Measurements from ENCODE around the gene TMEM178B. TPM values are rescaled to one million over a fixed set of nuclear protein-coding genes. Genes with fewer than 3 reads are reported as not detected.

The TMEM178B gene
- total RNA-seq, 1 experiment from 2014 or later: 1.1 TPM

- no peak for DNase-seq (ENCODE audit: low spot score)
- in situ Hi-C loops (cut with HindIII; ENCODE audit: low sequenced_read_pairs): no loop called here
Measured at GRCh38 chr7:141203177-141203576, 129.3 kb downstream of the TMEM178B start.

DNA sequence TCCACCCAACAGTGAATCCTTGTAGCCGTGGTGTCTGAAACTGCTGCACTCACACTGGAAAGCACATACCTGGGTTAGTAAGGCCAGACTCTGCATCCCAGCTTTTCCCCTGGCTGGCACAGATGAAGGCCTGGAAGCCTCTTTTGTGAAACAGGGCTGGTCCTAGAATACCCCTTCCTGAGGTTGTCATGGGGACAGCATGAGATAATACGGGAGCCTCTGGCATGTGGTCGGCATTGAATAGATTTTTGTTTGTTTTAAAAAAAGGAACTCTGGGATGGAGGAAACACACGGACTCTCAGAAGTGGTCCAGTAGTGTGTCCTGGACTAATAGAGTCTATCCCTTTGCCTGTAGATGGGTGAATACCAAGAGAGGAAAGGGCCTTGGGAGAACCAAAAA lies 129.7 kb downstream of the TMEM178B start:
- no peak for DNase-seq (ENCODE audit: low spot score)
- in situ Hi-C loops (cut with HindIII; ENCODE audit: low sequenced_read_pairs): no loop called here

DNA sequence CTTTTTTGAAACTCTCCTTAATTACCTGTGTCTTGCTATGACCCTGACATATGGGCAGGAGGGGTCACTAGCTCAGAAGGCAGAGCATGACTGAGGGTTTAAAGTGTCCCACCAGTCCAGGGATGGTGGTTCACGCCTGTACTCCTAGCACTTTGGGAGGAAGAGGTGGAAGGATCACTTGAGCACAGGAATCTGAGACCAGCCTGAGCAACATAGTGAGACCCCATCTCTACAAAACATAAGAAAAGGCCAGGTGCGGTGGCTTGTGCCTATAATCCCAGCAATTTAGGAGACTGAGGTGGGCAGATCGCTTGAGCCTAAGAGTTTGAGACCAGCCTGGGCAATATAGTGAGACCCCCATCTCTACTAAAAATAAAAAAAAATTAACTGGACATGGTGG lies 133.8 kb downstream of the TMEM178B start:
- in situ Hi-C loops (cut with HindIII; ENCODE audit: low sequenced_read_pairs): no loop called here
- no peak for DNase-seq (ENCODE audit: low spot score)

DNA sequence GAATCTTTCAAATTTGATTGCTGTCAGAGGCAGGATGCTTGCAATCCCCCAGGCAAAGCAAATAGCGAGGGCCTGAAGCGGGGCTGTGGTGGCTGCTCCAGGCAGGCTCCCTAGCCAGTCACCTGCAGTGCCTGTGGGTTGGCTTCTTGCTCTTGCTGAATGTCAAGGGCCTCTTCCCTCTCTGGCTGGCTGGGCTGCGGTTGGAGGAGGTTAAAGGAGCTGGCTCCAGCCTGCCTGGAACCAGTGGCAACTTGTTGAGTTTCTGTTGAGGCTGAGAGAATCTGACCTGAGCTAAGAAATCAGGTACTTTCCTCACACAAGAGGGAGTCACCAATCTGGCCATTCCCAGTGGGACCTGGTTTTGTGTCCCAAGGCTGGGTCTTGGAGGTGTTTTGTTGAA lies 134.7 kb downstream of the TMEM178B start:
- DNase-seq (ENCODE audit: low spot score): no peak

DNA sequence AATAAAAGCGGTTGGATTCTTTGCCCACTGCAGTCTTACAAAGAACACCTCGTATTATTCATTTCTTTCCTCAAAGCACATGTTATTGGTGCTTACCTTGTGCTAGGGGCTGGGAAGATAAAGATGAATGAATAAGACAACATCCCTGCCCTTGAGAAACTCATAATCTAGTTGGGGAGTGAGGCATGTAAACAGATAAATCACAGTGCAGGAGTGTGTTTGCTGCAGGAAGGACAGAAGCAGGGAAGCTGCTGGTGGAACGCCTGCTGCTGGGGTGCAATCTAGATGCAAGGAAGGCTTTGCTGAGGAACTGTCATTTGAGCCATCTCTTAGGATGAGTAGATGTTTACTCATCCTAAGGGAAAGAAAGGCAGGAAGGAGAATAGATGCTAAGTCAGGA lies 135.6 kb downstream of the TMEM178B start:
- in situ Hi-C loops (cut with HindIII; ENCODE audit: low sequenced_read_pairs): no loop called here

More for the DNA sequence above, 134.7 kb downstream of the TMEM178B start:
- in situ Hi-C loops (cut with HindIII; ENCODE audit: low sequenced_read_pairs): no loop called here

DNA sequence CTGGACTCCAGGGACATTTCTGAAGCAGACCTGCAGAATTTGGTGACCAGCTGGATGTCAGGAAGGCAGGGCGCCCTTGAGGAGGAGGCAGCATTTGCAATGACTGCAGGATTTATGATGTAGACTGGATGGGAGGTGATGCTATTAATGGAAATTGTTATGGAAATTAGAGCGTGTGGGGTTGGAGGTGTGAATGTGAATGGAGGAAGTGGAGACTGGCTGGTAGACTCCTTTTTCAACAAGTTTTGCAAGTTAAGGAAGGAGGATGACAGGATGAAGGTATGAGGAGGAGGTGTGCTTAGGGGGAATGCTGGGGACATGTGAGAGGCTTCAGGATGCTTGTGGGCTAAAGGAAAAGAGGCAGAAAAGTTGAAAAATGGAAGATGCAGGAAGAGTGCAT lies 137.0 kb downstream of the TMEM178B start:
- no peak for DNase-seq (ENCODE audit: low spot score)
- in situ Hi-C loops (cut with HindIII; ENCODE audit: low sequenced_read_pairs): no loop called here

More for the DNA sequence above, 135.6 kb downstream of the TMEM178B start:
- DNase-seq (ENCODE audit: low spot score): no peak

- DNase-seq (ENCODE audit: low spot score): no peak
- in situ Hi-C loops (cut with HindIII; ENCODE audit: low sequenced_read_pairs): no loop called here
Measured at GRCh38 chr7:141213226-141213625, 139.4 kb downstream of the TMEM178B start.

- in situ Hi-C loops (cut with HindIII; ENCODE audit: low sequenced_read_pairs): no loop called here
- DNase-seq (ENCODE audit: low spot score): no peak
Measured at GRCh38 chr7:141217938-141218337, 144.1 kb downstream of the TMEM178B start.

GRCh38 chr7:141218941-141219340 lies 145.1 kb downstream of the TMEM178B start:
- in situ Hi-C loops (cut with HindIII; ENCODE audit: low sequenced_read_pairs): no loop called here
- no peak for DNase-seq (ENCODE audit: low spot score)

DNA sequence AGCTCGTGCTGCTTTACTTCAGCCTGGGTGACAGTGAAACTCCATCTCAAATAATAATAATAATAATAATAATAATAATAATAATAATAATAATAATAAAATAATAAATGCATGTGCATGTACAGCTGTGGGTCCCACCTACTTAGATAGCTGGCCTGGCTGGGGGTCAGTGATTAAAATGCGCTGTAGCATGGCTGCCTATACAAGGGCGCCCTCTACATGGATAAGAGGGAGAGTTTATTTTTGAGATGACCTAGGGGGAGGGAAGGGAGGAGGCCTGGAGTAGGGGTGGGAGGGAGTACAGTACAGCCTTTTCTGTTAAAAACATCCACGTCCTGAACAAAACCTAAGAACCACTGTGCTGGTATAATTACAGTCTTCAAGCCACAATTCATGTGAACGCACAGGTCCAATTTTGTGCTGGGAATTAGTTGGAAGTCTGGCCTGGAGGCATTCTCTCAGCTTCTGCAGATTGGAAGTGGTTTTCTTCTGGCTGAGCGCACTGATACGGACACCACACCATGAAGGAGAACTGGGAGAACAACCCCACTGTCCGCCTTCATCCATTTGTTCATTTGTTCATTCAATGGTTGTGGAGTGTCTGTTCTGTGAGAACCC lies 146.5 kb downstream of the TMEM178B start:
- in situ Hi-C loops (cut with HindIII; ENCODE audit: low sequenced_read_pairs): no loop called here
- DNase-seq (ENCODE audit: low spot score): peak; percentile 10

- no peak for DNase-seq (ENCODE audit: low spot score)
Measured at GRCh38 chr7:141221007-141221612, 147.2 kb downstream of the TMEM178B start.

GRCh38 chr7:141225916-141226618 lies 152.2 kb downstream of the TMEM178B start:
- no peak for DNase-seq (ENCODE audit: low spot score)
- in situ Hi-C loops (cut with HindIII; ENCODE audit: low sequenced_read_pairs): no loop called here

More at GRCh38 chr7:141221007-141221612, 147.2 kb downstream of the TMEM178B start:
- in situ Hi-C loops (cut with HindIII; ENCODE audit: low sequenced_read_pairs): no loop called here

GRCh38 chr7:141227454-141227853 lies 153.6 kb downstream of the TMEM178B start:
- in situ Hi-C loops (cut with HindIII; ENCODE audit: low sequenced_read_pairs): no loop called here
- DNase-seq (ENCODE audit: low spot score): no peak

- in situ Hi-C loops (cut with HindIII; ENCODE audit: low sequenced_read_pairs): no loop called here
- no peak for DNase-seq (ENCODE audit: low spot score)
Measured at GRCh38 chr7:141228482-141228881, 154.6 kb downstream of the TMEM178B start.

DNA sequence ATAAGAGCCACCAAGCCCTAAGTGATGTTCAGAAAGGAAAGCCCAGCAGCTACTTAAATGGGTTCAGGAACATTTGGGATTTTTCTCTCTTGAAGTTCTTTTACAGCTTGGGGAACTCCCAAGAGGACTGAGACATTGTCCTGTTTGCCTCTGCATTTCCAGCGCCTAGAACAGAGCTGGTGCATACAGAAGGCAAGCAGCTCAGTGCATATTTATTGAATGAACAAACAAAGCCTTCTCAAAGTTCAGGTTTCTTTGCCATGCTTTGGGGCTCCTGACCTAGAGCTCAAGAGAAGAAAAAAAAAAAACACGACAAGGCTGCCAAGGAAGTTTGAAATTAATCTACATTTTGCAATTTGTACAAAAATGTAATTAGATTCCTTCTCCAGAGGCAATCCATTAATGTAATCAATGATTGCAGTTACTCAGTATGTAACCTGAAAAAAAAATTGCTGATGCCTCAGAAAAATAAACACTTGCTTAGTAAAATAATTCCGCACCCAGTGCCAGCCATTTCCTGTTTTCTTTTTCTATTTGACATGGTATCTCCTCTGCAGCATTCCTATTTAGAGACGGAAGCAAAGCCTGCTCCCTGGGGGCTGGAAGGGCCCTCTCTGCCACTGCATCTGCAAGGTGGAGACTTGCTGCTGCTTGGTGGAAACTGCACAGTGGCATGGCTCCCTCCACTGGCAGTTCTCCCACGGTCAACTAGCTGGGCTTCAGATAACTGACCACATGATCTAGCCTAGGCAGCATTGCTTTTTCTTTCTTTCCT lies 157.3 kb downstream of the TMEM178B start:
- DNase-seq (ENCODE audit: low spot score): peak; percentile 18
- in situ Hi-C loops (cut with HindIII; ENCODE audit: low sequenced_read_pairs): no loop called here

DNA sequence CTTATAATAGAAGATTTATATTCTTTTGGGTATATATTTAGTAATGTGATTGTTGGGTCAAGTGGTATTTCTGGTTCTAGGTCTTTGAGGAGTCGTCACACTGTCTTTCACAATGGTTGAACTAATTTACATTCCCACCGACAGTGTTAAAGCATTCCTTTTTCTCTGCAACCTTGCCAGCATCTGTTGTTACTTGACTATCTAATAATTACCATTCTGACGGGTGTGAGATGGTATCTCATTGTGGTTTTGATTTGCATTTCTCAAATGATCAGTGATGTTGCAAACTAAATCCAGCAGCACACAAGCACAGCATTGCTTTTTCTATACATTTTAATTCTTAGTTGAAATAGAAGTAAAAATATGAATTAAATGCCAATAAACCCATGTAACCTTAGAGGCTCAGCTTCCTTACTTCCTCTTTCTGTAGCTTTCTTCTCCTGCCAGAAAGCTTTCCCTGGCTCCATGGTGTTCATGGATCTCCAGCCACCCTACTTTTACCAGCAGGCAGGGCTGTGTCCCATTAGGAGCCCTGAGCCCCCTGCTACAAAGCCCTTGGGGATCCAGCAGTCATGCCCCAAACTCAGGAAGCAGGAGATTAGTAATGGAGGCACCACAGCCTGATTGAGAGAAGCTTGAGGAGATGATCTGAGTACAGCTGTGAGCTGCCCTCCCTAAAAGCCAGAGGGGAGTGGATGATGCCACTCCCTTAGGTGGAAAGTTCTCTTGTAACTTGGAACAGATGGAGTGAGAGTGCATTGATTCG lies 158.6 kb downstream of the TMEM178B start:
- in situ Hi-C loops (cut with HindIII; ENCODE audit: low sequenced_read_pairs): no loop called here
- DNase-seq (ENCODE audit: low spot score): no peak

DNA sequence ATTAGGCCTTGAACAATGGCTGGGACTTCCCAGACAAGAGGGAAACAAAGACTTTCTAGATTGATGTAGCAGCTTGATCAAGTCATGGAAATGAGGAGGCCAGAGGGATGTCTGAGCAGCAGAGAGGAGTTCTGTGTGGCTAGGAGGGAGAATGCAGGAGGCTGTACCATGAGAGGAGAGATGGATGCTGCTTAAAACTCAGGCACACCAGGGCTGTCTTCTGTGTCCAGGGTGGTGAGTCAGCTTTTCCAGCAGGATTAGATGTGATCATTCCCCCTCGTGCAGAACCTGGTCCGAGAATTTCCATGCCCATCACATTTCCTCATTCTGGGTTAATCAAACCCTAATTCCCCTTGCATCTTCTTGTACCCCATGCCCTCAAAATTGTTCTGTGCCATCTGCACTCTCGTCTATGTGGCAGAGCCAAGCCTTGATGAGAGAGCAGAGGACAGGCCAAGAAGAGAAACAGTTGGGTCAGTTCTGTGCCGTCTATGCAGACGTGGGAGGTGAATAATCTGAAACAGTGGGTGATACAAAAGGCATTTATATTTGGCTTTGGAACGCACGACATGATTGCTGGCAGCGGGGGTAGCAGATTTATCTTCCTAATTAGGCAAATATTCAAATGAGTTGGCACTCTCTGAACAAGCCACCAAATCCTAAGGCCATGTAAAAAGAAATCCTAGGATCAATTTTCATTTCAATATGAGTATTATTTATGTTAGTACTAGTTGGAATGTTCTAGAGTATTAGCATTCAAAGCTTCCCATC lies 160.7 kb downstream of the TMEM178B start:
- no peak for DNase-seq (ENCODE audit: low spot score)
- in situ Hi-C loops (cut with HindIII; ENCODE audit: low sequenced_read_pairs): no loop called here

DNA sequence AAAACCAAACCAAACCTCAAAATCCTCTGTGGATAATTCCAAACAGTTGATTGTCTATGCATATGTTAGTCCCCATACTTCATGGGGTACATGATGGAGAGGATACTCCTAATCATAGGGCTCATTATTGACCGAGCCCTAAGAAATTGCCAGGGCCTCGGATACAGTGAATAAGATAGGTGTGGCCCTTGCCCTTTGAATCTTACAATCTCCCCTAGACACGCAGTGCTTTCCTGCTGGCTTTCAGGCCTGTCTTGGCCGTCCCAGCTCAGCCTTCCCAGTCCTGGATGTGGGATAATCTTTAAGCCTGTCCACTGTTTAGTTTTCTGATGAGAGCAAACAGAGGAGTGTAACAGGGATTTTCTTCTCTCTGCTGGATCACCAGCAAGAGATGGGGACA lies 161.8 kb downstream of the TMEM178B start:
- no peak for DNase-seq (ENCODE audit: low spot score)
- in situ Hi-C loops (cut with HindIII; ENCODE audit: low sequenced_read_pairs): no loop called here

Measured in G401 (cell line).